HG03378 (cell line): ENCODE data around the gene DRC3.

Source experiments
- ATAC-seq: cut with Tn5 transposase; IDR thresholded peaks from one replicate; pipeline ENCODE4 v1.9.1; 2021; ENCODE audit warnings: mild to moderate bottlenecking, moderate library complexity; ENCODE audit not compliant: unreplicated experiment

DRC3 gene

DNA sequence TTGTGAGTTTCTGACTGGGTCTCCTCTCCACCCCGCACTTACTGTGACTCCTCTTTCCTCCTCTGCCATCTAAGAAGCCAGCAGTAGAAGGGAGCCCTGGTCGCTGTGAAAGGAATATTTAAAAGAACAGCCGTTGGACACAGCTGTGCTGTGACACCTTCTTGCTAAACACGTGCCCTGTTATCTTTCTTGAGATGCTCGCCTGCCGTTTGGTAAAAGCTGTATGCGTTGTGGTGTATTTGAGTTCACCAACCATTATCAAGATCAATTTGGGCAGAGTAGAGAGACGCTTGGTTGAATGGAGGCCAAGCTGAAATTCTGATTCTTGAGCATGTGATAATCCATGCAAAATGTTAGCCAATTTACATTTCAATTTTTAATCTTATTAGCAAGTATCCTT is 70.3 kb downstream of the DRC3 start:
- no peak for ATAC-seq

DNA sequence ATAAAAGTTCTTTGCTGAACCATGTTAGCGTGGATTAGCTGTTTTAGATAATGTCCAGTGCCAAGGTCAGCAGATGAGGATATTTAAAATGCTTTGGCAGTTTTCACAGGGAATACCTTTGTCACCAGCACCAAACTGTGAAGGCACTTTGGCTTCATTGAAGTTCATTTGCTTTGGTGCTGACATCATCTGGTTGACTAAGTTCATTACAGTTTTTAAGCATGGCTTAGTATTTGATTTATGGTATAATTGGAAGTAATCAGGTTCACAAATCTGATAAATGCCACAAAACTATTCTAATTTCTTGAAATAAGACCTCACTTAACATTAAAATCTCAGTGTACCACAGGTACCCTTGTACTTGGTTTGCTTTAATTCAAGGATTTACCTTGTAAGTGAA is 70.8 kb downstream of the DRC3 start:
- ATAC-seq, result no peak

DNA sequence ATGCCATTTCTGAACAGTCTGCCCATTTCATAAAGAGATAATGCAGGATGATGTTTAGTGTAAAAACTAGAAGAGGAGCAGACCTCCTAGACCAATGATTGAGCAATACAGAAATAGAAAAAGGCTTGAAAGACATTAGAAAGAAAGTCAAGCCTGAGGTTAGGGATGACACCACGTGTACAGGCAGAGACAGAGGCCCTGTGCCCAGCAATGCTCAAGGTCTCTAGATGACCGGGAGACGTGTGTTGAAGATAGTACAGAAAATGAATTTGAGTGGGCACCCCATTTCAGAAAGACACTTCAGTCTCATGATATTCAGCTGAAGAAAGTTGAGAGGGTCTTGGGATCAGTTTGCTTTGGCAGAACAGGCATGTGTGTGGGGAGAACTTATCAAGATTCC is 71.9 kb downstream of the DRC3 start:
- ATAC-seq, result no peak

DNA sequence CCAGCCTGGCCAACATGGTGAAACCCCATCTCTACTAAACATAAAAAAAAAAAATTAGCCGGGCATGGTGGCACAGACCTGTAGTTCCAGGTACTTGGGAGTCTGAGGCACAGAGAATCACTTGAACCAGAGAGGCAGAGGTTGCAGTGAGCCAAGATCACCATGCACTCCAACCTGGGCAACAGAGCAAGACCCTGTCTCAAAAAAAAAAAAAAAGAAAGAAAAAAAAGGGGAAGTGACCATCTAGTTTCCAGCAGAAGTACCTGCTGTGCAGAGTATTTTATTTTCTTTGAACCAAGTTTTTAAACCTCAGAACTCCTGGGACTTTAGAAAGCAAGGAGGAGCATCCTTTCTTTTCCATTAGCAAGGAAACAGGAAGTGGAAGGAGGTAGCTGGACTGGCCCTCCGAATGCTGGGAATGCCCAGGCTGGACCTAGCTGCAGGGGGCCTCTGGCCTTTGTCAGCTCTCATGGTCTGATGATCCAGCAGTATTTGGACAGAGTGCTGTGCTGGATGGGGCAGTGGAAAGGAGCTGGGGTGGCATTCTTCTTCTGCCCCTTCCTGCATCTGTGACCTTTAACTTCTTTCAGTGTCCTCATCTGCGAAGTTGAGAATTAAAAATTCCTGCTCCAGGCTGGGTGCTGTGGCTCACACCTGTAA is 73.2 kb downstream of the DRC3 start:
- ATAC-seq, result no peak

- no peak for ATAC-seq
Observed at GRCh38 chr17:18055597-18055996, 82.9 kb downstream of the DRC3 start.

DNA sequence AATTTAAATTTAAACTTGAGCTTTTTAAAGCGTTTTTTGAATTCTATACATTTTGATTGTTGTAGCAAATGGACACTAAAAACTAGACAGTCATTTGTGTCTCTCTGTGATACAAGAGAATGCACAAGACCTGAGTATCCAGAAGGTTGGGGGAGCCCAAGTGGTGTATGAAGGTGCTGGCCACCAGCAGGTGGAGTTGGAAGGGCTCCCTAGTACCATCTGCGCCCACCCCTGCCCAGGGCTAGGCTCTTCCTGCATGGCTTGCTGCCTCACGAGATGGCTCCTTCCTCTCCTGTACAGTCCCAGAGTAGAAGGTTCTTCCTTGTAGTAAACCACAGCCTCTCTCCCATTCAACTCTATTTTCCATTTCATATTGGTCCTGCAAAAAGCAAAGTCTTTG is 83.6 kb downstream of the DRC3 start:
- ATAC-seq, result no peak

- ATAC-seq, result no peak
Observed at GRCh38 chr17:18059283-18059682, 86.6 kb downstream of the DRC3 start.

DNA sequence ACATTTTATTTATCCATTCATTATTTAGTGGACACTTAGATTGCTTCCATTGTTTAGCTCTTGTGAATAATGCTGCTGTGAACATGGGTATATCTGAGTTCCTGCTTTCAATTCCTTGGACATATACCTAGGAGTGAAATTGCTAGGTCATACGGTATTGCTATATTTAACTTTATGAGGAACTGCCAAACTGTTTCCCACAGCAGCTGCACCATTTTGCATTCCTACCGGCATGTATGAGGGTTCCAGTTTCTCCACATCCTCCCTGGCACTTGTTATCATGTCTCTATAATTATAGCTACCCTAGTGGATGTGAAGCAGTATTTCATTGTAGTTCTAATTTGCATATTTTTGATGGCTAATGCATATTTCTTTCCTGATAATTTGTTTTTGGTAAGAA is 91.4 kb downstream of the DRC3 start:
- no peak for ATAC-seq

DNA sequence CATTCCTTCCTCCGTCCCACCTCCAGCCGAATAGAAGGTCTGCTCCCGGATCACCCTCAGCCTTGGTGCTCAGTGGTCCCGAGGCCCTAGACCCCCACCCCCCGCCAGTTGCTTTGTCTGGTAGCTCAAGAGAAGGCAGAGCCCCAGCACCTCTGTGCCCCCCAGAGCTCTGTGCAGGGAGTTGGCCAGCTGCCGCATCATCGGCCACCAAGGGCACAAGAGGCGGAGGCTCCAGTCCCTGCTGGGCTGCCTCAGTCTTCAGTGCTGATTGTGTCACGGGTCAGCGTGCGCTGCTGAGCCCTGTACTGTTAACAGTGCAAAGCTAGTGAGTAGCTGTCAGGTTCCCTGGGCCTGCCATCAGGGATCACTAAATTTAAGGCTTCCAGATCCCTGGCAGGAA is 92.9 kb downstream of the DRC3 start:
- no peak for ATAC-seq
